OCI-LY3 (cell line): Measurements from ENCODE around the gene OTUD7B.

Experiments
- CTCF ChIP-seq: fragments of 200-600, 300-600 bp; sonication (generic); IDR thresholded peaks from 2 replicates; pipeline ENCODE4 v1.5.1; 2014; ENCODE audit warnings: antibody characterized with exemption, low read length, low read depth
- EZH2phosphoT487 ChIP-seq: fragments of 200-600 bp; shearing (Covaris generic); IDR thresholded peaks from 2 replicates; pipeline ENCODE4 v1.6.1; 2018; ENCODE audit warnings: antibody characterized with exemption, mixed run types, low read depth

DNA sequence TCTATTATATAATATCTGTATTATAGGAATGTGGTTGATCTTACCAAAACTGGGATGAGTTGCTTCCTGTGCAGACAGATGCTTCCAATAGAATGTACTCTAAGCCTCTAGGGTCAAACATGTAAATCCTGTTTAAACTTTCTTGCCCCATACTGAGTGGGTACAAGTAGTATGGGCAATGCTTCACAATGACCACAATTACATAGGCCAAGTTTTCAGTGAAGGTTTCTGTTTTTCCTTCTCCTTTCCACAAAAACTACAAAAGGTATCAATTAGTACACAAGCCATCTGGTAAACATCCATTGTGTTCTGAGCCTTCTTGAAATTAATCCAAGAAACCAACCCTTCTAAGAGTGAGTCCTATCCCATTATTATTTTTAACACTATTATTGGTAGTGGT is 16.8 kb downstream of the OTUD7B start:
- TF ChIP-seq CTCF (no peak), EZH2phosphoT487 (no peak)
